HepG2 (cell line): Measurements from ENCODE around the gene ACOXL. TPM values are rescaled to one million over a fixed set of nuclear protein-coding genes. Genes with fewer than 3 reads are reported as not detected.

Experiments used
- ATAC-seq: fragments of 200-7000 bp; cut with Tn5 transposase; 3 replicates; pipeline ENCODE4 v1.9.1; 2020; ENCODE audit warnings: mild to moderate bottlenecking, moderate library complexity
- BruUV-seq: library from RNA; stranded (reverse); fragments of 400-500 nt; replicated peaks from 2 replicates; lab custom pipeline; 2021; lab: Mats Ljungman, UMichigan
- CTCF ChIA-PET: fragments of 300-600 bp; formaldehyde crosslinking; extraction: SDS; loops from one replicate; lab custom pipeline; 2021; ENCODE audit warnings: low total read pairs, inconsistent platforms, low intra/inter-chr PET ratio; lab: Yijun Ruan, JAX
- POLR2A ChIA-PET: fragments of 350-600 bp; sonication (Branson Sonifier 250); formaldehyde crosslinking; loops from one replicate; lab custom pipeline; 2020; ENCODE audit warnings: antibody characterized with exemption, inconsistent platforms; lab: Yijun Ruan, JAX
- DNase-seq: peaks from one replicate; pipeline ENCODE4 v3.0.0-alpha.2; 2015; ENCODE audit warnings: low spot score
- FAIRE-seq: peaks from 3 replicates; lab custom pipeline; 2011; peaks lifted over from hg19 to GRCh38; lab: Jason Lieb, UNC
- H2AFZ ChIP-seq: one replicate; pipeline ENCODE4 v1.6.1; 2011; ENCODE audit warnings: low read length, inconsistent platforms
- H3K27ac ChIP-seq: fragments of 300-600 bp; 3 replicates; pipeline ENCODE4 v1.8.0; 2011; ENCODE audit warnings: mixed run types, mild to moderate bottlenecking, mixed read lengths, low read length, inconsistent platforms; ENCODE audit not compliant: insufficient read depth; ENCODE audit errors: extremely low read length
- H3K27me3 ChIP-seq, 2 experiments: fragments of 200-600 bp in 1 of 2; 2 replicates in 1 of 2; 3 replicates in 1 of 2; pipeline versions ENCODE4 v1.6.0 to v1.8.0; 2011; ENCODE audit warnings: low read length in 2 of 2, mild to moderate bottlenecking in 2 of 2, moderate library complexity in 2 of 2, inconsistent platforms in 1 of 2; ENCODE audit not compliant: insufficient read depth in 2 of 2, control insufficient read depth in 1 of 2
- H3K36me3 ChIP-seq, 2 experiments: fragments of 200-600 bp in 1 of 2; replicated peaks in 1 of 2; 2 replicates in 1 of 2; 3 replicates in 1 of 2; pipeline versions ENCODE4 v1.5.1 to v1.8.0; 2011; ENCODE audit warnings: low read length in 2 of 2, inconsistent platforms in 1 of 2; ENCODE audit not compliant: insufficient read depth in 2 of 2, control insufficient read depth in 1 of 2
- H3K4me1 ChIP-seq: 2 replicates; pipeline ENCODE4 v1.5.1; 2012; ENCODE audit warnings: low read length, inconsistent platforms; ENCODE audit not compliant: insufficient read depth
- H3K4me2 ChIP-seq: 2 replicates; pipeline ENCODE4 v1.6.0; 2011; ENCODE audit warnings: low read depth, low read length, inconsistent platforms
- H3K4me3 ChIP-seq, 3 experiments: fragments of 200-600 bp in 1 of 3; sonication (generic), shearing (Covaris generic) in 1 of 3; replicated peaks in 1 of 3; 2 replicates each; pipeline ENCODE4 v1.5.1; 2011 to 2016; ENCODE audit warnings: low read length in 3 of 3, inconsistent platforms in 2 of 3, low read depth in 2 of 3, mild to moderate bottlenecking in 2 of 3, control low read depth in 1 of 3, mixed read lengths in 1 of 3; ENCODE audit not compliant: insufficient read depth in 1 of 3
- H3K79me2 ChIP-seq: one replicate; pipeline ENCODE4 v1.6.1; 2011; ENCODE audit warnings: low read length, inconsistent platforms; ENCODE audit not compliant: insufficient read depth
- H3K9ac ChIP-seq: 2 replicates; pipeline ENCODE4 v1.6.0; 2011; ENCODE audit warnings: mild to moderate bottlenecking, low read depth, low read length, inconsistent platforms; ENCODE audit not compliant: insufficient read depth
- H3K9me3 ChIP-seq: 2 replicates; pipeline ENCODE4 v1.5.1; 2012; ENCODE audit warnings: mild to moderate bottlenecking, low read length
- H4K20me1 ChIP-seq: 2 replicates; pipeline ENCODE4 v1.6.0; 2011; ENCODE audit warnings: inconsistent platforms, mild to moderate bottlenecking, low read length, moderate library complexity; ENCODE audit not compliant: insufficient read depth
- ARNTL ChIP-seq: sonication (generic); formaldehyde crosslinking; IDR thresholded peaks from 2 replicates; pipeline ENCODE4 v1.4.0; 2020; ENCODE audit warnings: mild to moderate bottlenecking, missing genetic modification reagents
- EED ChIP-seq: sonication (generic); formaldehyde crosslinking; IDR thresholded peaks from 2 replicates; pipeline ENCODE4 v1.5.0; 2020; ENCODE audit warnings: mild to moderate bottlenecking, missing genetic modification reagents
- GPN1 ChIP-seq: sonication (generic); formaldehyde crosslinking; IDR thresholded peaks from 2 replicates; pipeline ENCODE4 v1.5.1; 2020; ENCODE audit warnings: missing genetic modification reagents, borderline replicate concordance
- KDM3A ChIP-seq: IDR thresholded peaks from 2 replicates; pipeline ENCODE4 v1.6.1; 2018; ENCODE audit warnings: low read depth, missing compliant biosample characterization
- STAG1 ChIP-seq: sonication (generic); formaldehyde crosslinking; IDR thresholded peaks from 2 replicates; pipeline ENCODE4 v1.4.0; 2020; ENCODE audit warnings: missing genetic modification reagents
- XRCC5 ChIP-seq: fragments of 200-400 bp; formaldehyde crosslinking; optimal IDR thresholded peaks from 2 replicates; pipeline ENCODE3; 2017; ENCODE audit warnings: mild to moderate bottlenecking, low read length
- ZBTB3 ChIP-seq: sonication (generic); formaldehyde crosslinking; IDR thresholded peaks from 2 replicates; pipeline ENCODE4 v1.4.0; 2020; ENCODE audit warnings: low read depth, mild to moderate bottlenecking, moderate library complexity, missing genetic modification reagents, borderline replicate concordance
- ZNF143 ChIP-seq: sonication (generic); formaldehyde crosslinking; IDR thresholded peaks from 2 replicates; pipeline ENCODE4 v1.4.0; 2020; ENCODE audit warnings: missing genetic modification reagents
- ZNF251 ChIP-seq: sonication (generic); formaldehyde crosslinking; IDR thresholded peaks from 2 replicates; pipeline ENCODE4 v1.9.0; 2021; ENCODE audit warnings: mild to moderate bottlenecking, missing genetic modification reagents
- ZNF260 ChIP-seq: sonication (generic); formaldehyde crosslinking; IDR thresholded peaks from 2 replicates; pipeline ENCODE4 v1.4.0; 2020; ENCODE audit warnings: missing genetic modification reagents, low read depth, mild to moderate bottlenecking, borderline replicate concordance
- ZNF577 ChIP-seq: sonication (generic); formaldehyde crosslinking; IDR thresholded peaks from 2 replicates; pipeline ENCODE4 v1.4.0; 2020; ENCODE audit warnings: mild to moderate bottlenecking, low read depth, missing genetic modification reagents, borderline replicate concordance
- ZNF619 ChIP-seq: sonication (generic); formaldehyde crosslinking; IDR thresholded peaks from 2 replicates; pipeline ENCODE4 v1.4.0; 2020; ENCODE audit warnings: mild to moderate bottlenecking, missing genetic modification reagents
- WGBS: methylation state at CpG from one replicate; pipeline ENCODE4 v1.1.6; 2017; ENCODE audit warnings: low lambda C conversion rate; 5-methylcytosine and 5-hydroxymethylcytosine counted together
- in situ Hi-C: cut with HindIII; loops from 2 replicates; pipeline ENCODE4 v1.10.0; 2017; ENCODE audit warnings: low pct_unique_long_range_greater_than_20kb; ENCODE audit not compliant: extremely low pct_ligation_motif_present
- intact Hi-C: fragments of 100-400 bp; cut with micrococcal nuclease; formaldehyde crosslinking; loops from one replicate; pipeline ENCODE4 v1.10.0; 2022; ENCODE audit not compliant: unreplicated experiment
- polyA plus RNA-seq, 8 experiments: library from polyadenylated mRNA; depleted of rRNA in 3 of 8; stranded (reverse) in 7 of 8; unstranded in 1 of 8; fragments of >200 nt; fragmentation: Illumina TruSeq in 4 of 8; extraction: Trizol in 4 of 8; gene quantifications; 2 replicates each; pipeline versions ENCODE4 v1.2.1 to v1.2.3, GENCODE V29; 2011 to 2016; ENCODE audit warnings: low read depth in 4 of 8, missing spikeins in 1 of 8, mixed read lengths in 1 of 8; ENCODE audit not compliant: insufficient read depth in 1 of 8
- total RNA-seq, 5 experiments: library from RNA; depleted of rRNA; stranded (reverse); fragments of >200 nt; fragmentation: Illumina TruSeq; extraction: Trizol; gene quantifications; 2 replicates each; pipeline ENCODE4 v1.2.3, GENCODE V29; 2016; ENCODE audit warnings: low read depth in 1 of 5
- TF ChIP-seq, protein P1 (sequence below), 2 experiments: sonication (generic) in 1 of 2; formaldehyde crosslinking in 1 of 2; IDR thresholded peaks; 2 replicates each; pipeline versions ENCODE4 v1.4.0 to v1.6.1; 2016 to 2020; ENCODE audit warnings: borderline replicate concordance in 1 of 2, low read depth in 1 of 2, mild to moderate bottlenecking in 1 of 2, missing genetic modification reagents in 1 of 2

The ACOXL gene
- total and polyA plus RNA-seq, 2 of the 13 experiments (the other 11 are each of a cell fraction or from before 2014, with no cell fraction given) = not detected

DNA sequence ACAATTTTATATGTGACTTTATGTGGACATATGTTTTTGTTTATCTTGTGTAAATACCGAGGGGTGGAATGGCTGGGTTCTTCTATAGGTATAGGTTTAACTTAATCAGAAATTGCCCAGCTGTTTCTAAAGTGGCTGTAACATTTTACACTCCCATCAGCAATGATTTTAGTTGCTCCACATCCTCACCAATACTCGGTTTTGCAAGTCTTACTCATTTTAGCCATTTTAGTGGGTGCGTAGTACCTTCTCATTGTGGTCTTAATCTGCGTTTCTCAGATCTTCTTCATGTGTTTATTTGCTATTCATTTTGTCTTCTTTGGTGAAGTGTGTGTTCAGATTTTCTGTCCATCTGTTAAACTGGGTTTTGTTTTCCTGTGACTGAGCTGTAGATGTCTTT lies 292.9 kb downstream of the ACOXL start (continued):
- TF ChIP-seq GPN1 (no peak), ZNF143 (CRISPR knock-in tag) (no peak), ARNTL (no peak)

DNA sequence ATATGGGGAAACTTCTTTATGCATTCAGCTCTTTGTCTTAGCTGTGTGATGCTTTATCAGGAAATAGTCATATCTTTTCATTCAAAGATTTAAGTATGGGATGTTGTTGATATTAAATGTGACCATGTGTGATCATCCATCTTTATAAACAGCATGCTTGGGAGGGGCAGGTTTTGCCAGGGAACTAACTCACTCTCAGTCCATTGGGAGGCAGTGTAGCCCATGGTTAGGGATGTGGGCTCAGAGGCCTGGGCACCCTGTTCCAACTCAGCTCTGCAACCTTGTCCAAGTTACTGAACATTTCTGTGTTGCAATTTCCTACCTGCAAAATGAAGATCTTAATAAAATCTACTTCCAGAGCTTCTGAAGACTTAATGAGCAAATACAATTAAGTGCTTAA lies 296.3 kb downstream of the ACOXL start:
- BruUV-seq = no TSS peak

DNA sequence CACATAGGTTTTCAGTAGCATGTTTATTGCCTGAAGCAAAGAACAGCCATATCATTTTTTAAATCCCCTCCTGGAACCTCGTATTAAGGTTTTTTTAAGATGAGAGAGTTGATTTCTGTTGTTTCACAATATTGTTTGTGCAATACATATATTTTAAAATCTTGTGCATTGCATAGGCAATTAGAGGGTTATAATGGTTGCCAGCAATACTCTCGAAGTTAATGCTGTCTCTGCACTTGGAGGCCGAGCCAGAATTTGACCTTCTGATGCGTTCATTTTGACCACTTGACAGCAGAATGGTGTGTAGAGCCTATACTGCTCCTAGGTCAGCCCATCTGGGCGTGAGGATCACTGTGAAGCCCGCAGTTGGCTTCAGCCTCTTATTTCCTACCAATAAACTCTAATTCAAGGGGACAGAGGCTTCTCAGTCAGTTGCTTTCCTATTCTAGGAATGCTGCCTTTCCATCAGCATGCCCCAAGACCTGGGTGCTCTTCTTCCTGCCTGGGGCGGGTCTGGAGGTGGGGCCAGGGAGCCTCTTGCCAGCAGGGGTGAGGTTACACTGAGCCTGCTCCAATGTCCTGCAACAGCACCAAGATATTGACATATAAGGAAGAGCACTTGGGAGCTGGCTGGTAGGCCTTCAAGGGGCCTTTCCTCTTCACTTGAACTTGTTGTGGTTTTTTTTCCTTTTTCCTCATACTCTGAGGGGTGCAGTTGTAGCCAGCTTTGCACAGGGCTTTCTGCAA lies 297.0 kb downstream of the ACOXL start:
- POLR2A ChIA-PET = no interaction called here
- Histone ChIP-seq H3K36me3 (no peaks in the 10 kb centered on the region), H3K9me3 (no peaks in the 10 kb centered on the region), H3K27ac (no peak overlapping the region), H3K4me1 (peaks cover 34% of the 10 kb centered on the region), H4K20me1 (no peaks in the 10 kb centered on the region), H2AFZ (no peak overlapping the region), H3K79me2 (no peaks in the 10 kb centered on the region), H3K27me3 (peaks cover 3 to 31% of the 10 kb centered on the region in 2 experiments; a peak in 3 of 5 replicates), H3K4me3 (no peak overlapping the region), H3K9ac (no peak overlapping the region), H3K4me2 (no peak overlapping the region)
- in situ Hi-C loops (no loop called here), intact Hi-C loops (no loop called here)
- WGBS = 31% methylated on average over 7 of the region's 7 CpGs
- CTCF ChIA-PET = no interaction called here
- FAIRE-seq (no peak), ATAC-seq (no peak), DNase-seq (no peak)
- BruUV-seq = no TSS peak
- no peak for TF ChIP-seq ZNF619 (CRISPR knock-in tag)
- no peak for TF ChIP-seq ZNF577
- TF ChIP-seq ZBTB3 (CRISPR knock-in tag) = no peak
- no peak for TF ChIP-seq ZNF251 (CRISPR knock-in tag)
- TF ChIP-seq KDM3A (CRISPR knock-in tag) = no peak
- no peak for TF ChIP-seq XRCC5
- TF ChIP-seq, protein P1, sequence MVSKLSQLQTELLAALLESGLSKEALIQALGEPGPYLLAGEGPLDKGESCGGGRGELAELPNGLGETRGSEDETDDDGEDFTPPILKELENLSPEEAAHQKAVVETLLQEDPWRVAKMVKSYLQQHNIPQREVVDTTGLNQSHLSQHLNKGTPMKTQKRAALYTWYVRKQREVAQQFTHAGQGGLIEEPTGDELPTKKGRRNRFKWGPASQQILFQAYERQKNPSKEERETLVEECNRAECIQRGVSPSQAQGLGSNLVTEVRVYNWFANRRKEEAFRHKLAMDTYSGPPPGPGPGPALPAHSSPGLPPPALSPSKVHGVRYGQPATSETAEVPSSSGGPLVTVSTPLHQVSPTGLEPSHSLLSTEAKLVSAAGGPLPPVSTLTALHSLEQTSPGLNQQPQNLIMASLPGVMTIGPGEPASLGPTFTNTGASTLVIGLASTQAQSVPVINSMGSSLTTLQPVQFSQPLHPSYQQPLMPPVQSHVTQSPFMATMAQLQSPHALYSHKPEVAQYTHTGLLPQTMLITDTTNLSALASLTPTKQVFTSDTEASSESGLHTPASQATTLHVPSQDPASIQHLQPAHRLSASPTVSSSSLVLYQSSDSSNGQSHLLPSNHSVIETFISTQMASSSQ (IDR thresholded peaks at IDR 0.05; ENCODE audit: low read depth) = no peak
- TF ChIP-seq, protein P1 (CRISPR knock-in tag; IDR thresholded peaks at IDR 0.05; ENCODE audit: borderline replicate concordance) = no peak
- no peak for TF ChIP-seq EED (CRISPR knock-in tag)

More for the DNA sequence above, 296.3 kb downstream of the ACOXL start:
- H3K4me2 ChIP-seq = no peak overlapping the region
- no peaks in the 10 kb centered on the region for H4K20me1 ChIP-seq
- peaks cover 34% of the 10 kb centered on the region for H3K4me1 ChIP-seq
- H3K36me3 ChIP-seq = no peaks in the 10 kb centered on the region
- POLR2A ChIA-PET = no interaction called here
- H2AFZ ChIP-seq = no peak overlapping the region
- FAIRE-seq = peak; percentile 46
- no peak for DNase-seq
- H3K27ac ChIP-seq = no peak overlapping the region
- CTCF ChIA-PET = no interaction called here
- ATAC-seq = no peak
- H3K27me3 ChIP-seq = peaks cover 4 to 37% of the 10 kb centered on the region in 2 experiments; a peak in 3 of 5 replicates
- TF ChIP-seq ZNF260 (CRISPR knock-in tag) = no peak
- TF ChIP-seq STAG1 (CRISPR knock-in tag) = peak; percentile 63
- intact Hi-C loops = no loop called here
- no peak overlapping the region for H3K4me3 ChIP-seq
- no peaks in the 10 kb centered on the region for H3K79me2 ChIP-seq
- in situ Hi-C loops = no loop called here
- H3K9ac ChIP-seq = no peak overlapping the region
- no peaks in the 10 kb centered on the region for H3K9me3 ChIP-seq
